ENCODE data around the gene RNF220.

DNA sequence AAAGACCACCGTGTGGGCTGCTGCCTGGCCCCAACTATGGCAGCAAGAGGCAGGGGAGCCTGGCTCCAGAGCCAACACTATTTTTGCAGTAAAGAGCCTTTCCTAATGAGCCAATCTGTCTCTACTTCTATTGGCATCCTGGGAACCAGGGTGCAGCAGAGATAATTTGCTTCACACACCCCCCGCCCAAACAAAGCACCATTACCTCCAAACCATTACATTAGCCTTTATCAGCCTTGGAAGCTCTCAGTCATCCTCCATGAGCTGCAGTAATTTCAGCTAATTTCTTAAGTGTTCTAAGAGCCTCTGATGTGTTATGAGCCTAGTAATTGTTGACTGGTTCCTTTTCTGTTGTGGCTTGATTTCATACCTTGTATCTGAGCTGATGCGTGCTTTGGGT lies 291.0 kb downstream of the RNF220 start:
- no peak for TF ChIP-seq POLR2A (IDR thresholded peaks at IDR 0.05; ENCODE audit: low read depth, low read length)
- TF ChIP-seq TAF1 (IDR thresholded peaks at IDR 0.05; ENCODE audit: borderline replicate concordance, low read depth, low read length): no peak

Data from GM12892 (cell line).